Activated CD4-positive, alpha-beta T cell treated with anti-CD3 and anti-CD28 coated beads, Interleukin-2, Interleukin-4, amounts not matched to agents 100 ng/mL and 50 ng/mL, durations not matched to agents 16 hours and 8 hours (primary cell): ENCODE data around the gene SCUBE1.

Experiments used
- DNase-seq: peaks from one replicate; pipeline ENCODE4 v3.0.0-alpha.2; 2020; ENCODE audit warnings: low spot score

Gene SCUBE1

DNA sequence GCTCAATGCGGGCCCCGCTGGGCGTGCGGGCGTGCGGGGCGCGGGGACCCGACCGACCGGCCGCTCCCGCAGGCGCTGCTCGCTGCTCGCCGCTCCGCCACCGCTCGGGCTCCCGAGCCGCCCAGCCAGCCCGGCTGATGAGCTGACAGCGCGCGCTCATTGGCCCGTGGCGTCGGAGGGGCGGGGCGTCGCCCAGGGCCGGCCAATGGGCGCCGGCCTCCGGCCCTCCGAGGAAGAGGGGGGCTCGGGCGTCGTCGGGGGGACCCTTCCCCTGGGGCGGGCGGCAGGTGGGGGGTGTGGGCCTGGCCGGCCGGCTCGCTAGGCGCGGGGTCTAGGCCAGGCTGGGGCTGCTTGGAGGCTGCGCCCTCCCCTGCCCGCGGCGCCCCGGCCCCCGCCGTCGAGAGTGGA lies at the start of gene SCUBE1:
Gene SCUBE1, minus strand, starts transcription at position 111 of the 408 bp plus-strand sequence. CDS start 111 bp downstream, outside the sequence.
- peak; percentile 35 for DNase-seq

DNA sequence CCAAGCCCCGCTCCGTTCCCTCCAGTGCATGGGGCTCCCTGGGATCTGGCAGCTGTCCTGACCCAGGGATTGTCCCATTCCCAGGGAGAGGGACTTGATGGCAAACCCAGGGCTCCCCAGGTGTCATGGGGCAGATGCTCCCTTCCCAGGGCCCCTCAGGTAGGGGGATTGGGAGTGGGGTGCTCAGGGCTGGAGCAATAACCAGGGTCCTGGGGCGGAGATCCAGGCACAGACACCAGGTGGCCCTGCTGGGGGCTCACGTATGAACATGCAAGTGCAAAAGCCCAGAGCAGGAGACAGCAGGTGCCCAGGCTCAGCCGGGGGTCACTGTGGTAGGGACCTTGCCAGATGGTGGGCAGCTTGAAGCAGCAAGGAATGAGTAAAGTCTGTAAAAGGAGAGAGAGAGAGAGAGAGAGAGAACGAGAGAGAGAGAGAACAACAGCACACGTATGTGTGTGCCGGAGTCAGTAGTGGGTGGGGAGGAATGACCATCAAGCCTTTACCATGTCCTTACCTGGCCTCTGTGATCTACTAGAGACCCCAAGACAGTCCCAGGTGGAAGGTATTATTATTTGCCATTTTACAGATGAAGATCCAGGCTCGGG lies 49.3 kb upstream of the SCUBE1 start:
- no peak for DNase-seq

DNA sequence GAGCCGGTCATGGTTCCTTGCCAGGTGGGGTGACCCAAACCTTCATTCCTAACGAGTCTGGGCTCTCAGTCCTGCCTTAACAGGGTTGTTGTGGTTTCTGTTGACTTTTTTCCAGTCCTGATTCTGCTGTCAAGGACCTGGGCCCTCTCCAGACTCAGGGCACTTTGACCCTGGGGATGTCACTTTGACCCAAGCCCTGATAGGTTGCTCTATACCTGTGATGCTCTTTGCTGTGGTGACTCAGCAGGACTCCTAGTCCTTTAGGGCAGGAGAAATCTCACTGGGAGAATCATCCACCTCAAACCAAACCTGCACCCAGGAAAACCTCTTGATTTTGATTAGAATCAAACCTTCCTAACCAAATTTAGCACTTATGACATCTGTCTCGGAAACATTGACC lies 48.1 kb upstream of the SCUBE1 start:
- DNase-seq, result no peak

DNA sequence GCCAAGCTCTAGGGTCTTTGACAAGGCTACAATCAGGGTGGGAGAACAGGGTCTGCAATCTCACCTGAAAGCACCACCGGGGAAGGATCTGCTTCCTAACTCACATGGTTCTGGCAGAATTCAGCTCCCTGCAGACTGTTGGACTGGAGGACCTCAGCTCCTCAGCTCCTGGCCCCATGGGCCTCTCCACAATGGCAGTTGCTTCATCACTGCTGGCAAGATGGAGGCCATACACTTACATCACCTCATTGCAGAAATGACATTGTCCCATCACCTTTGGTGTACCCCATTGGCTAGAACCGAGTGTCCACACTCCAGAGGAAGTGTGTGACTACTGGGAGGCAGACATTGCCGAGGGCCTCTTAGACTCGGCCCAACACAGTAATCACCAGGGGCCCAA lies 47.7 kb upstream of the SCUBE1 start:
- DNase-seq, result no peak

DNA sequence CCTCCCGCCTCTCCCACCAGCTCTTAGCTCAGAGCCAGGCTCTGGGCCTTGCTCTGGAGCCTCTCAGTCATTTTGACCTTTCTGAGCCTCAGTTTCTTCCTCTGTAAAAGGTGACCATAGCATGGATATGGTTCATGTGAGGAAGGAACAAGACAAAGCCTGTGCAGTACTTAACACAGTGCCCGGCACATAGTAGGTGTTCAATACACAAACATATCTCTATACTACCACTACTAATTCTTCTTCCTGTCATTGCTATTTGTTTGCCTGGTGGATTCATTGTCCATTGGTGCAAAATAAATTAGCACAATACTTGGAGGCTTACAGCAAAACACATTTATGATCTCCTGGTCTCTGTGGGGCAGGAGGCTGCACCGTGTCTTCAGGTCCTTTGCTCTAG lies 47.0 kb upstream of the SCUBE1 start:
- no peak for DNase-seq

DNA sequence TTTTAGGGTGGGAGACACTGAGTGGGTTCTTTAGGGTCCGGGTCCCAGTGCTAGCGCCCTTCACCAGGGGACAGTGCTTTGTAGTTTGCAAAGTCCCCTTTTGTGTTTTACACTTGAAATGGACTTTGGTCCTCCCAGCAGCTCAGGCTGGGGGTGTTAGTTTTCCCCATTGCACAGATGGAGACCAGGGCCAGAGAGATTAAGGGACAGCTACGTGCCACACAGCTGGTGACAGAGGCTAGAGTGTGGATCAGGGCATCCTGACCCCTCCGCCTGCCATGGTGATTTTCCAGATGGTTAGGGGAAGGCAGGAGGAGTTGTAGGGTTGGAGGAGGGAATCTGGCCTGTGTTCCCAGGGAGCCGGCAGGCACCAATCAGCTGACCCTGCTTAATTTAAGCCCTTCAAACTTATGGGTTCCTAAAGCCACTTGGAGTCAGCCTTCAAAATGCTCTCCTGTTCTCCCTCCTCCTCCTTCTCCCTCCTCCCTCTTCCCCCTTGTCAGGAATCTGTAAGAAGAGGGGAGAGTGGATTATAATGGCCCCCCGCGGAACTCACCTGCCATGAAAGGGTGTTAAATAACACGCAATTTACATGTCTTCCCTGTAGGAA lies 46.2 kb upstream of the SCUBE1 start:
- DNase-seq, result no peak

DNA sequence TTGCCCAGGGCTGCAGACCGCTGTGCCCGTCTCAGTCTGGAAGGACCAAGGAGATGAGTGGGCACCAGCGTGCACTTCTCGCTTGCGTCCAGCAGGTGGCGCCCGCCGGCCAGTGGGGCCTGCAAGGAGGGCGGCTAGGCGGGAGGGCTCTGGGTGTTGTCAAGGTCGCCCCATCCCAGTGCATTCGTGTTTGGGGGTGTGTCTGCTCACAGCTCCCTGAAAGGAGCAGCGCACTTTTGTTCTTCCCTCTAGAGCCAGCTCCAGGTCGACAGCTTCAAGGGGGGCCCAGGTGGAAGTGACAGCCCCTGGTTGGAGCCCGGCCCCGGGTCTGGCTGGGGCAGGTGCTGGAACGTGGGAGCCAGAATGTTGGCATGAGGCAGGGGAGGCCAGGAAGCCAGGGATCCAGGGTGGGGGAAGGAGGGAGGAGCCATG lies 45.3 kb upstream of the SCUBE1 start:
- peak; percentile 76 for DNase-seq

DNA sequence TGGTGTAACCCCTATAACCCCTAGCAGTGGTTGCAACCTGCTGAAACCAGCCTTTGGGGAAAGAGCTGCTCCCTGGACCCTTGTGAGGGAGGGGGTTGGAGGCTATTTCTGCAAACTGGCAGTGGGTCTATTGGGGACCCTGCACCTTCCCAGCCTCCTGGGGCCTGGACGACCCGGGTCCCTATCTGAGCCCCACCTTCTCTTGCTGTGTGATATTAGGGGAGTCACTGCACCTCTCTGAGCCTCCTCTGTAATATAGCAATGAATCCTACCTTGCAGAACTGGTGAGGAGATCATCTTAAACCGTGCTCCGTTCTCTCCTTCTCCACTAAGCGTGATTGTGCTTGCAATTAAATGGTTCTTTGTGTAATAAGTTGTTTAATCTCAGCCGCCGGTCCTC lies 44.6 kb upstream of the SCUBE1 start:
- DNase-seq, result no peak

DNA sequence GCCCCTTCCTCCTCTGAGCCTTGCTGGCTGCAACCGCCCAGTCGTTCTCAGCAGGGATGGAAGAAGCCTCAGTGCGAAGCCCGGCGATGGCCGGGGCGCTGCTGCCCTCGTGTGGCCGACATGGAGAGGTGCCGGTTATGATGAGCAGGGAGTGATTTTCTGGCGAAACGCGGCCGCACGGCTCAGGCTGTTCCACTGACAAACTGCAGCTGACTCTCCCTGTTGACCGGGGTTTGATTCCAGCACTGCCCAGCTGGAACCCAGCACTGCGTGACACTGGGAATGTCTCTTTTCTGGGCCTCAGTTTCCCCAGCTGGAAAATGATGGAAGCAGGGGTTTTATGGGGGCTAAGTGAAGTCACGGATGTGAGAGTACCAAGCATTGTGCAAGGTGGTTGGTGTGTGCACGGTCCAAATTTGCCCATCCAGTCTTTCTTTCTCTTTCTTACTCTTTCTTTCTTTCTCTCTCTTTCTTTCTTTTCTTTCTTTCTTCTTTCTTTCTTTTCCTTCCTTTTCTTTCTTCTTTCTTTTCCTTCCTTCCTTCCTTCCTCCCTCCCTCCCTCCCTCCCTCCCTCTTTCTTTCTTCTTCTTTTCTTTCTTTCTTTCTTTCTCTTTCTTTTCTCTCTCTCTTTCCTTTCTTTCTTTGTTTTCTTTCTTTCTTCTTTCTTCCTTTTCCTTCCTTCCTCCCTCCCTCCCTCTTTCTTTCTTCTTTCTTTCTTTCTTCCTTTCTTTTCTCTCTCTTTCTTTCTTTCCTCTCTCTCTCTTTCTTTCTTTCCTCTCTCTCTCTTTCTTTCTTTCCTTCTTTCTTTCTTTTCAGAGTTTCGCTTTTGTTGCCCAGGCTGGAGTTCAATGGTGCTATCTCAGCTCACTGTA lies 42.8 kb upstream of the SCUBE1 start:
- peak; percentile 85 for DNase-seq

DNA sequence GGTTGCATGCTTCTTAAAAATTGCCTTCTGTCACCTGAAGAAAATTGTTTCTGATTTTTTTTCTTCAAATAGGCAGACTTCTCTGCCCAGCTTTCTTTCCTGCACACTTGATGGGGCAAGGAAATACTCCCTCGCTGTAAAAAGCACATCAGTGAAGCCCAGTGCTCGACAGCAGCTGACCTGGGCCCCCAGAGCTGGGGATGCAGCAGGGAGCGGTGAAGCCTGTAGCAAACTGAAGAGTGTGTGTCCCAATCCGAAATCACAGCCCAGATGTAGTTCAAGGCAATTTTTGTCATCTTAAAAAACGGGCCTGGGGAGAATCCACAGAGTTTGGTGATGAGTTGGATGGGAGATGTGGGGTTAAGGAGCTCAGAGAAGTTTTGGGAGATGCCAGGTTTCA lies 41.7 kb upstream of the SCUBE1 start:
- no peak for DNase-seq

DNA sequence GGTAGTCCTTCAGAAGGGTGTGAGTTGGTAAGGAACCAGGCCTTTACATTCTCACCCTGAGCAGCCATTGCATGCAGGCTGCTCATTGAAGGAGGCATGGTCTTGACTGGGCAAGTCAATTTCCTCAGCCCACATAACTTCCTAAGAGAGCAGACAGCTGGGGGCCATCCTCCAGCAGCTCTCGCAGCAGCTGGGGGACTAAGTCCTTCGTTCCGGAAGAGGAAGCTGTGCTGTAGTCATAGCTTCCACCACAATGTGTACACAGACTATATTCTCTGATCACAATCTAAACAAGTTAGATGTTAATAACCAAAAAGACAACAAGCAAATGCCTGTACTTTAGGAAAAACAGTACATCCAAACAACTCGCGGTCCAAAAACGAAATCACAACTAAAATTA lies 38.5 kb upstream of the SCUBE1 start:
- DNase-seq, result peak; percentile 9

DNA sequence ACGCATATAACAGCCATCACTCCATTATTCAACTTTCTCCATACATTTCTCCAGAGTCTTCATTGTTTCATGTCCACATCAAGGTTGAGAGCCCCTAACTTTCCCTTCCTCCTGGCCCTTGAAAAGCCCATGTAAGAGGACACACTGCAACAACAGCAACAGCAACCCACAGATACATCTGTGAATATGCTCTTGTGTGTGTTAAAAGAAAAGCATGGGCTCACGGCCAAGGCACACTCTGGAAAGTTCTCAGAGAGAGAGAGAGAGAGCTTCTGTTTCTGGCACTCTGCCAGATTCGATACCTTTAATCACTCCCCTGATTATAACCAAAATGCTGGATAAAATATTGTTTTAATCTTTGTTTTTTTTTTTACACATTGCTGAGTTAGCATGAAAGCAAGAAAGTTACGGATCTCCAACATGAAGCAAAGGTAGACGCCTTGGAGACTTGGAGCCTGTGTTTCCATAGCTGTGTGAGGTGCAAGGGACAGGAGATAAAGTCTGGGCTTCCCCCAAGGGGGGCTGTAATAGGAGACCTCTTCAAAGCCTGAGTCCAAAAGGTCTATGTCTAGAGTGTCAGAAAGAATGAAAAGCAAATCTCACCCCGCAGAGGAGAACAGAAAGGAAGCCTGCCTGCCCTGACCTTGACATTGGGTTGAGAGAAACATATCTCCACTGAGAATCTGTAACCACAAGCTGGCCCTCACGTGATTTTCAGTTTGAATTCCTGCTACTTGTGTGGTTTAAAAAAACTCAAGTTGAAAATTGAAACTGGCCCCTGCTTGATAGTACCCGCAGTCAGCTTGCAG lies 34.9 kb upstream of the SCUBE1 start:
- peak; percentile 62 for DNase-seq

DNA sequence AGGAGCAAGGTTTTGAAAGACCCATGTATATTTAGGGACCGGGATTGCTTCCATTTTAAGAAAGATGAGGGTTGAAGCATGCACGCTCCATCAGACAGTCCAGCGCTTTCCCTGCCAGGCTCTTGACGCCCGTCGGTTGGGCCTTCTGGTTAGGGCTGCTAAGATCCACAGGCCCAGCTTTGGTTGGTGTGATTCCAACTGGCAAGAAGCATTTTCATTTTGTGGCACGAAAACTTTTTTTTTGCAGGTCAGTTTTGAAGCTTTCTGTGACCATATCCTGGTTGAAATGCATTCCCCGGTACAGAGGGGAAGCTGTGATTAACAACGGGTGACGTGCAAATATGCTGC lies 34.4 kb upstream of the SCUBE1 start:
- DNase-seq, result no peak

DNA sequence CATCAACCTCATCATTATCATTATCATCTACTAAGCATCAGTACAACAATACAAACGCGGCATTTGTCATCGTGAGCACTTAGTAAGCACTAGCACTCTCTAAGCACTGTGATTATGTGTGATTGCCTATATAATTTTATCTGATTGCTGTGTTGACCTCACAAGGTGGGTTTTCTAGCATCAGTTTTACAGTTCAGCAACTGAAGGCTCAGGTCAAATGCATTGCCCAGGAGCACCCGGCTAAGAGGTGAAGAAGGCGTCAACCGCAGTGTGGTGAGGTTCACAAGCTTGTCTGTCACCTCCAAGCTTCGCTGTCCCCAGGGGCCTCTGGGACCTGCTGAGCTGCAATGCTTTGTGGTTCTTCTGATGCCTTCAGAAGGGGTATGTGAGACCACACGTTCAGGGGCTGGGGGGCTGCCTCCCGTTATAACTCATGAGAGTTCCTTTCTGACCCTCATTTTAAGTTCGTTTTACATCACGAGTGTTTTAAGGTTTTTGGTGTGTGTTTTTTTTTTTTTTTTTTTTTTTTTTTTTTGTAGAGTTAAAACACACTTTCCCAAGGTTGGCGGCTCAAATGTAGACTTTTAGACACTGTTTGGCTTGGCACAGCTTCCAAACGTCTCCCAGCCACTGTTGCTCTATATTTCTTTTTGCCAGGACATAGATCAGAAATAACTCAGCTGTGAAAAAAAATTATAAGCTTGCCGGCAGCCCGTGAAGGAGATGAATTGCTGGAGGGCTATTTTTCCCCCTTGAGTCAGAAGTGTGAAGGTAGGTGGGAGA lies 33.8 kb upstream of the SCUBE1 start:
- DNase-seq, result peak; percentile 42

DNA sequence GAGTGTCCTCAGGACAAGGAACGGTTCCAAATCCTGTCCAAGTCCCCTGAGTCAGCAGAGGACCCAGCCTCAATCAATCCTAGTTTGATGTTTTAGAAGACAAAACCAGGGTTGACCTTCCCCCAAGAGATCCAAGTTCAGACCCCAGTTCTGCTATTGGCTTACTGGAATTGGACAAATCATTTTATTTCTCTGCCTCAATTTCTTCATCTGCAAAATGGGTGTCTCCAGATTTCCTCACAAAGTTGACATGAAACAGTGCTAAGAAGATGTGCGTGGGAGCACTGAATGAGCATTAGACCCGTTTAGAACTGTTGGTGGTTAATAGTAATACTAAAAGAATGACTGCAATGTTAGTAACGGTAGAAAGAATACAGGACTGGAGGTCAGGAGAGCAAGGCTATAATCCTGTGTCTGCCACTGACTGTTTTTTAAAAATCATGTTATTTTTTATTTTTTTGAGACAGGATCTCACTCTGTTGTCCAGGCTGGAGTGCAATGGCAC lies 32.8 kb upstream of the SCUBE1 start:
- no peak for DNase-seq

DNA sequence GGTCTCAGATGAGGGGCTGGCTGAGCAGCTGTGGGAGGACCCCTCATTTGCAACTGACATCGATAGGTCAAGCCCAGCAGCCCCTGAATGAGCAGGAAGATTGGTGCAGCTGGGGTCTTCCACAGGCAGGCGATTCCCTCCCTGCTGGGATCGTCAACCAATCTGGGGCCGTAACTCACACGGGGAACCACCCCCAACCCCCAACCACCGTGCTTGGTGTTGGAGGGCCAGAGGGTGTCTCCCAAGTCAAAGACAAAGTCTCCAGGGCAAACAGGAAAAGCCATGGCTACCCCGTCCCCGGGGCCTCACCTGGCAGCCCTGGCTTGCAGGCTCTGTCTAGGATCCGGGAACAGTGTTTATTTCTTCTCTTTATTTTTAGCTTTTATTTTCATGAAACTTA lies 26.9 kb upstream of the SCUBE1 start:
- no peak for DNase-seq

DNA sequence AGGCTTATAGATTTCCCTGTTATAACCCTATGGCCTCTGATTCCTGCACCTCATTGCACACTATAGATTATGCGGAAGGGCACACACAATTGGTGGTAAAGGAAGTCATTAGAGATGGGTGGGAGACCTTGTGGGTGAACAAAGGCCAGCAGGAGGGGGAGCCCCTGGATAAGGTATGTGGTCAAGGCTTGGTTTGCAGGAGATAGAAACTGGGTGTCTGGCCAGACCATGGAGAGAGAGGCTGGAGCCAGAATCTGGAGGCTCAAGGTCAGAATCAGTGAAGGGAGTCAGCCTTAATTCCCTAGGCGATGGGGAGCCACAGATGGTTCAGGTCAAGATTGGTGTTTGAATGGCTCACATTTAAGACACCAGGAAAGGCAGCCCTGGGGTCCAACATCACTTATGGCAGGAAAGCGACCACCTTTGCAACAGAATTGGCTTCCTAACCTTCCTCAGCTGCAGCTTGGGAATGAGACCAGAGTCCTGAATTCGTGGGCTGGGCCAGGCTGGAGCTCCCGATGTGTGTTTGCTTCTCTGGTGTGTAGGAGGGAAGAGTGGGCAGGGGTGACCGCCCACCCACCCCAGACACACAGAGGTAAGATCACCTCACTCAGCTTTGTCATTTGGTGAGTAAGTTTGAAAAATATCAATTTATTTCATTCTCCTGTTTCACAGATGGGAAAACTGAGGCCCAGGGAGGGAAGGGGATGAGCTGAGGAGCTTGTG lies 22.7 kb upstream of the SCUBE1 start:
- DNase-seq, result no peak

DNA sequence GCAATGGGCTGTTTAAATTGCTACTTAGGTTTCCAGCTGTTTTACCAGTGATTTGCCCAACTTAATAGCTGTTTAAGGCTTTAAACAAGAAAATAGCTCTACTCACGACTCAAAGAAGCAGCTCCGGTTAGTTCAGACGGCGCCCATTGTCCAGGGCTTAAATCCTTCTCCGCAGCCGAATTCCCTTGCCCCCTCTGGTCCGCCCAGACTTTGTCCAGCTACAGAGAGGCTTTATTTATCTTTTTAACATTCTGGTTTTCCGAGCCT lies 20.9 kb upstream of the SCUBE1 start:
- DNase-seq, result no peak

DNA sequence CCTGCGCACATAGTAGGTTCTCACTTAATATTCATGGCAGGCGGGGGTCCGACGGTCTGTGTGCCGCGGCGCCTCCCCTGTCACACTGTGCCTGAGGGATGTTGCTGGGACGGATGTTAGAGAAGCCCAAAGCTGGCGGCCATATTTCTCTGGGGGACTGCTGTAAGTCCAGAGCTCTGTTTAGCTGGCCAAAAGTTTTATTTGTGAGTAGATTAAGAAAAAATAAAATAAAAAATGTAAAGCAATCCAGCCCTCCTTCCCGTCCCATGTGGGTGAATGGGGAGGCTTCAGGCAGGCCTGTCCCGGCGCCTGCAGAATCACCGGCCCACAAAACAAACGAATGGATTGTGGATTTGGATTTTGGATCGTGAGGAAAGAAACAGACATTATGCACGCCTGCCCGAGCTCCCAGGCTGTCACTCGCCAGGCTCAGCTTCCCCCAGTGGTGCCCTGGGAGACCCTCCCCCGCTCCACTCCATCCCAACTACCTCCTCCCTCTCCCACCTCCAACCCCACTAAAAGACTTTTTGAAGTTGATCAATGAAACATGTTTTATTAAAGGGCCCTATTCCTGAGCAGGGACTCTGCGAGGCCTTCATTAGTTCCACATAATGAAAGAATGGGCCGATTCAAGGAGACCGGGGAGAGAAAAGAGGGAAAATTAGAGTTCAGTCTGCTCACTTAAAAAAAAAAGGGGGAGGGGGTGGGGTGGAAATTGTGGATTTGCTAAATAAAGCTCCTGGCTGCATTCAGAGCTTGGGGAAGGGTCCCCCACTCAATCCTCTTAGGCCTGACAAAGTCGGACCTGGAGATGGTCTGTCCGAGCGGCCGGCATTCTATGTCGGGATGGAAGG lies 20.4 kb upstream of the SCUBE1 start:
- DNase-seq, result no peak

DNA sequence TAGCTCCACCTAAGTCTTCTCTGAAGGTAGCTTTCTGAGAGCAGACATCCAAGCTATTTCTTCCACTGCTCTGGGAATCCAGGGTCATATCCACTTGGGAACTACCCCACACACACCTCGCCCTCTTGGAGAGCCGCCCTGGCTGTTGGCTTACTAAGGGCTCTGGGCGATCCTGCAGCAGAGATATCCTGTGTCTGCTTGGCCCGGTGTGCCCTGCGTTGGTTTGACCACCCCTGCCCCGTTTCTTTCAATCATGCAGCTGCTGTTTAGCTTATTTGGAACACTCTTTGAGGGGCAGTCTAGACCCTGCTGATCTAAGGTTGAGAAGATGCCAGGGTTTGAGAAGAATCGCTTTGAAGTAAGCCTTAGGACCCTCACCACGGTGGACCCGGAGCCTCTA lies 17.4 kb upstream of the SCUBE1 start:
- DNase-seq, result no peak
